OCI-LY3 (cell line): ENCODE measurements around the gene EGF.
"Not testable (repeated sequence)": the region's sequence is repeated elsewhere in the genome, so short reads cannot be mapped to it uniquely, and the experiment has no call there.

Experiments used
- CTCF ChIP-seq: fragments of 200-600, 300-600 bp; sonication (generic); IDR thresholded peaks from 2 replicates; pipeline ENCODE4 v1.5.1; 2014; ENCODE audit warnings: antibody characterized with exemption, low read length, low read depth
- EZH2phosphoT487 ChIP-seq: fragments of 200-600 bp; shearing (Covaris generic); IDR thresholded peaks from 2 replicates; pipeline ENCODE4 v1.6.1; 2018; ENCODE audit warnings: antibody characterized with exemption, mixed run types, low read depth

- not testable (repeated sequence) for TF ChIP-seq CTCF, EZH2phosphoT487
Measured at GRCh38 chr4:109937352-109937751, 24.7 kb downstream of the EGF start.
